K562 (cell line): ENCODE data around the gene TTC23L. TPM values are rescaled to one million over a fixed set of nuclear protein-coding genes. Genes with fewer than 3 reads are reported as not detected.

Source experiments
- BCLAF1 ChIP-seq, 2 experiments: fragments of 450-650 bp in 1 of 2; IDR thresholded peaks; 2 replicates each; pipeline ENCODE4 v1.6.1; 2011 to 2017; ENCODE audit warnings: low read depth in 2 of 2, antibody characterized with exemption in 1 of 2, borderline replicate concordance in 1 of 2, low read length in 1 of 2, mild to moderate bottlenecking in 1 of 2, mixed read lengths in 1 of 2; ENCODE audit not compliant: control insufficient read depth in 1 of 2
- CEBPG ChIP-seq, 3 experiments: fragments of 200-800 bp in 1 of 3; sonication (Bioruptor generic) in 1 of 3; sonication (generic) in 1 of 3; formaldehyde crosslinking in 1 of 3; IDR thresholded peaks in 2 of 3; conservative IDR thresholded peaks in 1 of 3; 2 replicates each; pipeline versions ENCODE4 v1.6.1 to v1.8.0; 2016 to 2022; ENCODE audit warnings: missing compliant biosample characterization in 2 of 3, missing genetic modification characterization in 2 of 3, mild to moderate bottlenecking in 1 of 3, missing genetic modification reagents in 1 of 3
- COPS2 ChIP-seq: fragments of 450-650 bp; conservative IDR thresholded peaks from 2 replicates; pipeline ENCODE4 v1.6.1; 2016; ENCODE audit warnings: mild to moderate bottlenecking, moderate library complexity
- CREB3 ChIP-seq: fragments of 450-650 bp; conservative IDR thresholded peaks from 2 replicates; pipeline ENCODE4 v1.6.1; 2016; ENCODE audit warnings: missing genetic modification characterization, low read depth, mild to moderate bottlenecking, missing compliant biosample characterization, moderate library complexity
- EHMT2 ChIP-seq: fragments of 450-650 bp; IDR thresholded peaks from 2 replicates; pipeline ENCODE4 v1.6.1; 2018; ENCODE audit warnings: antibody characterized with exemption
- MAZ ChIP-seq, 2 experiments: fragments of 450-650 bp in 1 of 2; sonication (generic) in 1 of 2; formaldehyde crosslinking; IDR thresholded peaks in 1 of 2; conservative IDR thresholded peaks in 1 of 2; 2 replicates each; pipeline versions ENCODE4 v1.4.0 to v1.5.0; 2020; ENCODE audit warnings: mild to moderate bottlenecking in 1 of 2, missing genetic modification reagents in 1 of 2
- MBD2 ChIP-seq: sonication (generic); IDR thresholded peaks from 2 replicates; pipeline ENCODE4 v1.6.1; 2016; ENCODE audit warnings: low read depth, borderline replicate concordance
- ZBTB11 ChIP-seq, 3 experiments: fragments of 200-800 bp in 1 of 3; fragments of 250-450 bp in 1 of 3; fragments of 450-650 bp in 1 of 3; sonication (Bioruptor Pico) in 1 of 3; sonication (Bioruptor generic) in 1 of 3; formaldehyde crosslinking in 1 of 3; IDR thresholded peaks; 2 replicates each; pipeline versions ENCODE4 v1.6.1 to v1.8.0; 2016 to 2022; ENCODE audit warnings: mild to moderate bottlenecking in 2 of 3, missing genetic modification characterization in 2 of 3, missing compliant biosample characterization in 1 of 3, moderate library complexity in 1 of 3
- ZBTB7A ChIP-seq: IDR thresholded peaks from 2 replicates; pipeline ENCODE4 v1.6.1; 2011; ENCODE audit warnings: low read depth, mild to moderate bottlenecking, low read length, moderate library complexity, borderline replicate concordance; ENCODE audit not compliant: control insufficient read depth
- ZMIZ1 ChIP-seq, 2 experiments: fragments of 150-350 bp in 1 of 2; IDR thresholded peaks; 2 replicates each; pipeline ENCODE4 v1.6.1; 2012 to 2016; ENCODE audit warnings: low read depth in 2 of 2, low read length in 2 of 2, mild to moderate bottlenecking in 1 of 2, moderate library complexity in 1 of 2
- polyA plus RNA-seq, 8 experiments: library from polyadenylated mRNA; depleted of rRNA in 4 of 8; stranded (reverse) in 5 of 8; unstranded in 3 of 8; fragments of >200 nt; fragmentation: Nextera tagmentation in 2 of 8; fragmentation: Illumina TruSeq in 1 of 8; extraction: Ambion mirVana in 2 of 8; extraction: Trizol in 1 of 8; gene quantifications; 2 replicates each; pipeline versions ENCODE4 v1.2.1 to v1.2.3, GENCODE V29; 2011 to 2014; ENCODE audit warnings: inconsistent platforms in 1 of 8, missing spikeins in 1 of 8
- total RNA-seq, 7 experiments: library from RNA; depleted of rRNA in 6 of 7; stranded (reverse); fragments of >200 nt in 6 of 7; fragmentation: Illumina TruSeq in 2 of 7; extraction: Trizol in 2 of 7; gene quantifications; 2 replicates each; pipeline versions ENCODE4 v1.2.1 to v1.2.3, GENCODE V29; 2011 to 2021; ENCODE audit warnings: low replicate concordance in 1 of 7

Gene TTC23L
- total and polyA plus RNA-seq, 9 of the 15 experiments (the other 6 are each of a cell fraction or from before 2014, with no cell fraction given), result 0.03 to 0.32 (median 0.14) TPM; not detected in 2

- no peak for TF ChIP-seq CEBPG (CRISPR knock-in tag; IDR thresholded peaks at IDR 0.05)
- no peak for TF ChIP-seq CEBPG (tag; conservative IDR thresholded peaks at IDR 0.05 in 1 of 2, IDR thresholded peaks at IDR 0.05 in 1 of 2)
- peak; percentile 88 for TF ChIP-seq EHMT2
- no peak for TF ChIP-seq ZMIZ1 (IDR thresholded peaks at IDR 0.05; ENCODE audit: low read depth in 2 of 2, low read length in 2 of 2)
- peak; percentile 60 for TF ChIP-seq MBD2
- TF ChIP-seq MAZ (CRISPR knock-in tag; conservative IDR thresholded peaks at IDR 0.05 in 1 of 2, IDR thresholded peaks at IDR 0.05 in 1 of 2), result no peak
- no peak for TF ChIP-seq ZBTB11 (CRISPR knock-in tag; IDR thresholded peaks at IDR 0.05)
- no peak for TF ChIP-seq ZBTB7A
- TF ChIP-seq COPS2, result no peak
- no peak for TF ChIP-seq CREB3
- no peak for TF ChIP-seq BCLAF1 (IDR thresholded peaks at IDR 0.05; ENCODE audit: borderline replicate concordance in 1 of 2, control insufficient read depth in 1 of 2, low read depth in 2 of 2, low read length in 1 of 2)
Measured at GRCh38 chr5:34923694-34924461, 84.9 kb downstream of the TTC23L start (continued).
